ENCODE data around the gene RETN.
A peak's percentile ranks its signal among the peaks of the same experiment; 100 is the strongest.
"Not testable (repeated sequence)": the region's sequence is repeated elsewhere in the genome, so short reads cannot be mapped to it uniquely, and the experiment has no call there.

Gene RETN

DNA sequence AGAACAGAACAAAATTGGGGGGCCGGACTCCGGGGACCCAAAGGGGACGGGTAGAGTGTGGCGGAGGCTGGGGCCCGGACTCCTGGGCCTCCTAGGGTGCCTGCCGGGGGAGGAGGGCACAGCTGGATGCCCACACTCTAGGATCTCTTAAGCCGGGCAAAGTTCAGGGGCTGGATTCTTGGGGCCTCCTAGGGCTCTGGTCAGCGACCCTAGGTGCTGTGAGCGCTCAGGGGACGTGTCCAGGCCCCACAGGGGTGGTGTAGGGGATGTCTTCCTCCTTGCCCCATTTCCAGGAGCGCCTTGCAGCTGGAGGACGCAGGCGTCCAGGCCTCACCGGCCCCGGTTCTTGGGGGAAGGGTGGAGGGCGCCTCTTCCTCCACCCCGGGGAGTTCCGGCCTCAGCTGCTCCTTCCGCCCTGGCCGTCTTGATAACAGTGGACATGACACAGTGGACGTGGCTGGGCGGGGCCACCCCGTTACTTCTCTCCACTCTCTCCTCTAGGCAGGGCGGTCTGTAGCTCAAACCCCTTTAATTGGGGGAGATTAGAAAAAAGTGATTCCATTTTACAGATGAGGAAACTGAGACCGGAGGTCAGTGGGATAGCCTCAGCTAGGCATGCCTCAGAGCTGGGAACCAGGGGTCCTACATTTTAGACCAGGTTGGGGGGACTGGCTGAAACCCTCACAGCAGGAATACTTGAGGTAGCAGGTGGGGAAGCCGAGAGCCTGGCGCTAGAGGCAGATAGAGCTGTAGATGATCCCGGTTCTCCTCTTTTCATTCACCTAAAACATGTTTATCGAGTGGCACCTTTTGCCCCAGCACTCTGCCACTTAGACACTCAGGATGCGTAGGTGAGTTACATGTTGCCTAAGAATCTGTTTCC, 31.2 kb upstream of the RETN start:
- DNase-seq (ENCODE audit: extremely low read depth in 1 of 2, low read depth in 1 of 2), result no peak

DNA sequence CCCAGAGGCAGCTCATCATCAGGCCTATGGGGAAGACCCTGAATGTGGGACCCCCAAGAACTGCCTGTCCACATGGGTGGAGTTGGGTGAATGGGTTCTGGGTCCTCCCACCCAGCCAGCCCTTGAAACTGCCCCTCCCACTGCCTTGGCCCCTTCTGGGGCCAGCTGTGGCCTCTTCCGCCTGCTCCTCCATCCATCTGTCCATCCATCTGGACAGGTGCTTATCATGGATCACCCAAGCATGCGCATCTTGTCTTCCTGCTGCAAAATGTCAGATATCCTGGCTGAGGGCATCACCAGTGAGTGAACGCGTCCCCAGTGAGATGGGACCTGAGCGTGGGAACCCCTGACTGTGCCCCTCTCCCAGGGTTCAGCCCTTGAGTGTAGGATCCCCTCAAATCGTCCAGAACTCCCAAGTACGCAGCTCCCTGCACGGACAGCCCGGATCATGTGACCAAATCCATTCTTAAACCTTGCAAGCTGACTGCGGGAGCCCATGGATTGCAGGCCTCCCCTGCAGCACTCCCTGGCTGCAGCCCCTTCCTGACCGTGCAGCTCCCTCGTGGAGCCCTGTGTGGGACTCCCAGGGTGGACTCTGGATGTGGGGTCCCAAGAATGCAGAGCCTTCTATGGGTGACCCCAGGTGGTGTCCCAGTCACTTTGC, 29.9 kb upstream of the RETN start:
- no peak for DNase-seq (ENCODE audit: extremely low read depth in 1 of 2, low read depth in 1 of 2)

- no peak for DNase-seq (ENCODE audit: extremely low read depth in 1 of 2, low read depth in 1 of 2)
These were observed 28.9 kb upstream of the RETN start for GRCh38 chr19:7639863-7640348.

- DNase-seq (ENCODE audit: extremely low read depth in 1 of 2, low read depth in 1 of 2), result no peak
These were observed 28.0 kb upstream of the RETN start for GRCh38 chr19:7640803-7641202.

GRCh38 chr19:7641290-7642276, 27.3 kb upstream of the RETN start:
- no peak for DNase-seq (ENCODE audit: extremely low read depth in 1 of 2, low read depth in 1 of 2)

DNA sequence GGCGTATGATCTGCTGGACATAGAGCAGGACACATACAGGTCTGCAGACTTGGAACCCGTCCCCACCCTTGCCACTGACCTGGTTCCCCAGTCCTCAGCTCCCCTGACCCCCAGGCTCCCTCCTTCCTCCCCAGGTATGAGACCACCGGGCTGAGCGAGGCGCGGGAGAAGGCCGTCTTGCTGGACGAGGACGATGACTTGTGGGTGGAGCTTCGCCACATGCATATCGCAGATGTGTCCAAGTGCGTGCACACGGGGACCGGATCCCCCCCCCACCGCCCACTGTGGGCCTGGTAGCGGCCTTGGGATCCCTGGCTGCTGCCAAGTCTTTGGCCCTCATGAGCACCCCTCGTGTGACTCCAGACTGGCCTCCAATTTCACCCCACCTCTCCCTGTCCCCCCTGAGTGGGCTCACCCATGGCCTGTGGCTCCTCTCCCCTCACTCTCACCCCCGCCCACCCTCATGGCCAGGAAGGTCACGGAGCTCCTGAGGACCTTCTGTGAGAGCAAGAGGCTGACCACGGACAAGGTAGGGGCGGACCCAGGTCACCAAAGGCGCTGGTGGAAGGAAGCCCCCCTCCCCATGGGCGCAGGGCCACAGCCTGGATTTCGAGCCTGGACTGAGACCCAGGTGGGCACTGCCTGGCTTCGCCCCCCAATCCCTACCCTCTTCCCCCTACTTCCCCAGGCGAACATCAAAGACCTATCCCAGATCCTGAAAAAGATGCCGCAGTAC, 26.4 kb upstream of the RETN start:
- DNase-seq (ENCODE audit: extremely low read depth in 1 of 2, low read depth in 1 of 2), result no peak

DNA sequence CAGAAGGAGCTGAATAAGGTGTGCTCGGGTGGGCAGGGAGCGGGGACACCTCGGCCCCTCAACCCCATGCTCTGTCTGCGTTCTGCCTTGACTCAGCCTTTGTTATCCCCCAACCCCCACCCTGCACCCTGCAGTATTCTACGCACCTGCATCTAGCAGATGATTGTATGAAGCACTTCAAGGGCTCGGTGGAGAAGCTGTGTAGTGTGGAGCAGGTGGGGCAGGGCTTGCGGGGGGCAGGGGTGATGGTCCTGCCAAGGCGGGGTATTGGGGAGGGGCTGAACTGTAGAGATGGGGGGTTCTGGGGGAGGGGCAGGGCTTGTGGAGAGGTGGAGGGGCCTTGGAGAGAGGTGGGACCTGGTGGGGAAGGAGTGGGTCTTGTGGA, 25.8 kb upstream of the RETN start:
- DNase-seq (ENCODE audit: extremely low read depth in 1 of 2, low read depth in 1 of 2), result no peak

- not testable (repeated sequence) for DNase-seq (ENCODE audit: extremely low read depth in 1 of 2, low read depth in 1 of 2)
These were observed 25.0 kb upstream of the RETN start for GRCh38 chr19:7643629-7644549.

- no peak for DNase-seq (ENCODE audit: extremely low read depth in 1 of 2, low read depth in 1 of 2)
These were observed 24.3 kb upstream of the RETN start for GRCh38 chr19:7644550-7644877.

- DNase-seq (ENCODE audit: extremely low read depth in 1 of 2, low read depth in 1 of 2), result no peak
These were observed 23.7 kb upstream of the RETN start for GRCh38 chr19:7645163-7645562.

DNA sequence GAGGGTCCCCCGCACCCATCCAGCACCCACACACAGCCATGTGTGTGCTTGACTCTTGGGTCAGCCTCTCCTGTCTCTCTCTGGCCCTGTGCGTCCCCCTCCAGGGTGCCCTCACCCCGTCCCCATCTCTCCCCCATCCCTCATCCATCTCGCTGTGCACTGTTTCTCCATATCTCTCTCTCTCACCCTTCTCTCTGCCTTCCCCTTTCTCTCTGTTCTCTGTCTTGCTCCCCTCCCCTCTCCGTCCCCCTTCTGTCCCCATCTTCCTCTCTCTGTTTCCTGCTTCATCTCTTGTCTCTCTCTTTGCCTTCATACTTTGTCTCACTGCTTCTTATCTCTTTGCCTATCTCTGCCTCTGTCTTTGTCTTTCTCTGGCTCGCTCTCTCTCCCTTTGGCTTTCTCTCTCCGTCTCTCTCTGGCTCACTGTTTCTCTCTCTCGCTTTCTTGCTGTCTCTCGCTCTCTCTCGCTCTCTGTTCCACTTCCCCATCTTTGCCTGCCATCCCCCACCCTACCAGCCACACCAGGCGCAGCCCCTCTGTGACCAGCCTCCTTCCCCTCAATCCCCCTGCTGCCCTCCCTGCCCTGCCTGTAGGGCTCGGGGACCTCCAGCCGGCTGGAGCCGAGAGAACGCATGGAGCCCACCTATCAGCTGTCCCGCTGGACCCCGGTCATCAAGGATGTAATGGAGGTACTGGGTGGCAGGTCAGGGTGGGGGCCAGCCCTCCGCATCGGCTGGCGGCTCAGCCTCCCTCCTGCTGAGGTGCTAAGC, 23.0 kb upstream of the RETN start:
- no peak for DNase-seq (ENCODE audit: extremely low read depth in 1 of 2, low read depth in 1 of 2)

- DNase-seq (ENCODE audit: extremely low read depth in 1 of 2, low read depth in 1 of 2), result no peak
These were observed 22.5 kb upstream of the RETN start for GRCh38 chr19:7646426-7646700.

DNA sequence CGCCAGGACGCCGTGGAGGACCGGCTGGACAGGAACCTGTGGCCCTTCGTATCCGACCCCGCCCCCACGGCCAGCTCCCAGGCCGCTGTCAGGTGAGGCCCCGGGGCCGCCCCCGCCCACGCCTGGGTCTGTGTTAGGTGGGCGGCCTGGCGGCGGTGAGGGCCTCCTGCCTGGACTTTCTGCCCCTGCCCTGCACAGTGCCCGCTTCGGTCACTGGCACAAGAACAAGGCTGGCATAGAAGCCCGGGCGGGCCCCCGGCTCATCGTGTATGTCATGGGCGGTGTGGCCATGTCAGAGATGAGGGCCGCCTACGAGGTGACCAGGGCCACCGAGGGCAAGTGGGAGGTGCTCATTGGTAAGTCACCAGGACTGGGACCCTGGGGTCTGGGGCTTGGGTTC, 21.7 kb upstream of the RETN start:
- no peak for DNase-seq (ENCODE audit: extremely low read depth in 1 of 2, low read depth in 1 of 2)

DNA sequence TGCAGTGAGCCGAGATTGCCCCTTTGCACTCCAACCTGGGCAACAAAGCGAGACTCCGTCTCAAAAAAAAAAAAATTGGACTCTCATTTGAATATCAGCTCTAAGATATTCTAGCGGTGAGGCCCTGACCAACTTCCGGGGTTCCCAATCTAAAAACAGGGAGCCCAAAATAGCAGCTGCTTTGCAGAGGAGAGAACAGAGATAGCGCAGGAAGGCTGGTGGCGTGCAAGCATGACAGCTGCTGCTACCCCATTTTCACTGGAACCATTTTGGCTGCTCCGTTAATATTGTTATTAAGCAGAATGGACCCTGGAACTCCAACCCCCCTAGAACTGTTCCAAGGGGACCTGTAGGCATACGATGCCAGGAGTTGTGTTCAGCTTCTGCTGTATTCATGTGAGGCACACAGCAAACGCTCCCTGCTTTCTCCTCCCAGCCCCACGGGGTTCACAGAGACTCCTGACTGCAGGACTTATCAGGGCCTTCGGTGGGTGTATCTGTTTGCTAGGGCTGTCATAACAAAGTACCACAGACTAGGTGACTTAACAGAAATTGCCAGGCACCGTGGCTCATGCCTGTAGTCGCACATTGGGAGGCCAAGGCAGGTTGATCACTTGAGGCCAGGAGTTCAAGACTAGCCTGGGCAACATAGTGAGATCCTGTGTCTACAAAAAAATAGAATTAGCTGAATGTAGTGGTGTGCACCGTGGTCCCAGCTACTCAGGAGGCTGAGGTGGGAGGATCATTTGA, 20.4 kb upstream of the RETN start:
- no peak for DNase-seq (ENCODE audit: extremely low read depth in 1 of 2, low read depth in 1 of 2)

GRCh38 chr19:7650148-7650547, 18.7 kb upstream of the RETN start:
- no peak for DNase-seq (ENCODE audit: extremely low read depth in 1 of 2, low read depth in 1 of 2)

DNA sequence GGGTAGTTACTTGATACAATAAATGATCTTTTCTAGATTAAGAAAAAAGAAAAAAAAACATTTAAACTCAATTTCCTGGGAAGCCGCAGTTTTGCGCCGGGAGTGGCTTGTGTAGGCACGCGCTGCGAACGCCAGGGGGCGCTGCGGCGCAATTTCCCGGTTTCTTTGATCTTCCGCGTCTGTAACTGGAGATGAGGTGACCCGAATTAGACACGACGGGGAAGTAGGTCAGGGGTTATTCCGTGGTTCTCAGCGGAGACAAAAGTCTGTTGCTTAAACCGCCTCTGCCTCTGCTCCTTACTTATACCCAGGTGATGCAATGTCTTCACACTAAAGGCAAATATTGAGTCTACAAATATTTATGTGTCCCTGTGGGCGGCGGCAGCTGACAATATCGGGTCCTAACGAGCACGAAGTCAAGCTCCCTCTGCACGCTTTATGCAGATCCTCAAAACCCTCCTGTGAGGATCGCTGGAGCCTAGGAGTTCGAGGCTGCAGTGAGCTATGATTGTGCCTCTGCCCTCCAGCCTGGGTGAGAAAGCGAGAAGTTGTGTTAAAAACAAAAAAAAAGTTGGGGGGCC, 16.7 kb upstream of the RETN start:
- DNase-seq (ENCODE audit: extremely low read depth in 1 of 2, low read depth in 1 of 2), result peak; percentile 61 to 81

- DNase-seq (ENCODE audit: extremely low read depth in 1 of 2, low read depth in 1 of 2), result no peak
These were observed 14.4 kb upstream of the RETN start for GRCh38 chr19:7654401-7654800.

DNA sequence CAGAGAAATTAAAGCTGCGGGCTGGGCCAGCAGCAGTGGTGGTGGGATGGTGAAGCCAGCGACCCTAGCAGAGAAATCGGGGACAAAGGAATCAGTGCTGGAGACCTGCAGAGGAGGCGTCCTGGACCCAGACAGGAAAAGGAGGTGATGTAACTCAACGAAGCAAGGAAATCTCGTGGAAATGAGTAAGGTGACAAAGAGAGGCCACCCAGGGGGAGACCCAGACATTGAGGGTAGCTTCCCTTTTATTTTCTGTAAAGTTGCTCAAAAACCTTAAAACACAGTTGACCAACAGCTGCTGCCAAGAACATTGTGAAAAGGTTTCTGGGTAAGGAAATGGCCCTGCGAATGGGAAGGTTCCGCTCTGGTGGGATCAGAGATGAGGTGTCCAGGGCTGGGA, 13.3 kb upstream of the RETN start:
- no peak for DNase-seq (ENCODE audit: extremely low read depth in 1 of 2, low read depth in 1 of 2)
